Activated B cell treated with CpG ODN at 0.5 μM for 24 hours (primary cell): Measurements from ENCODE around the gene CCDC146. TPM values are rescaled to one million over a fixed set of nuclear protein-coding genes. Genes with fewer than 3 reads are reported as not detected.

ENCODE experiments used
- ATAC-seq: fragments of 200-7000 bp; cut with Tn5 transposase; one replicate; pipeline ENCODE4 v1.10.0; 2021; ENCODE audit warnings: low read depth, mild to moderate bottlenecking, moderate library complexity
- CTCF ChIA-PET: fragments of 350-600 bp; sonication (Branson Sonifier 250); formaldehyde crosslinking; loops from one replicate; lab custom pipeline; 2021; ENCODE audit warnings: antibody characterized with exemption; lab: Charles Lee
- POLR2A ChIA-PET: fragments of 350-600 bp; sonication (Branson Sonifier 250); formaldehyde crosslinking; loops from one replicate; lab custom pipeline; 2021; ENCODE audit warnings: antibody characterized with exemption; lab: Charles Lee
- DNase-seq: peaks from one replicate; pipeline ENCODE4 v3.0.0; 2022
- H3K27ac Mint-ChIP-seq: one replicate; pipeline ENCODE4 v1.8.0; 2020; ENCODE audit warnings: mixed read lengths
- H3K27me3 Mint-ChIP-seq: one replicate; pipeline ENCODE4 v1.8.0; 2021; ENCODE audit warnings: mixed read lengths
- H3K36me3 Mint-ChIP-seq: one replicate; pipeline ENCODE4 v1.8.0; 2021; ENCODE audit warnings: low read depth, mixed read lengths
- H3K4me1 Mint-ChIP-seq: one replicate; pipeline ENCODE4 v1.8.0; 2021; ENCODE audit warnings: mixed read lengths
- H3K4me3 Mint-ChIP-seq: one replicate; pipeline ENCODE4 v1.8.0; 2020; ENCODE audit warnings: mild to moderate bottlenecking, mixed read lengths
- H3K9me3 Mint-ChIP-seq: one replicate; pipeline ENCODE4 v1.8.0; 2020; ENCODE audit warnings: mixed read lengths
- intact Hi-C: fragments of 100-400 bp; cut with micrococcal nuclease; formaldehyde crosslinking; loops from one replicate; pipeline ENCODE4 v1.15.1; 2024
- total RNA-seq: library from RNA; stranded (reverse); gene quantifications from 2 replicates; pipeline ENCODE4 v1.2.3, GENCODE V29; 2022
- TF ChIP-seq, protein P1 (sequence below): fragments of 200-600 bp; IDR thresholded peaks from one replicate; pipeline ENCODE4 v1.8.0; 2022; ENCODE audit warnings: antibody characterized with exemption, mild to moderate bottlenecking

The CCDC146 gene
- total RNA-seq, 1 donor from 2014 or later, result 3.5 TPM

DNA sequence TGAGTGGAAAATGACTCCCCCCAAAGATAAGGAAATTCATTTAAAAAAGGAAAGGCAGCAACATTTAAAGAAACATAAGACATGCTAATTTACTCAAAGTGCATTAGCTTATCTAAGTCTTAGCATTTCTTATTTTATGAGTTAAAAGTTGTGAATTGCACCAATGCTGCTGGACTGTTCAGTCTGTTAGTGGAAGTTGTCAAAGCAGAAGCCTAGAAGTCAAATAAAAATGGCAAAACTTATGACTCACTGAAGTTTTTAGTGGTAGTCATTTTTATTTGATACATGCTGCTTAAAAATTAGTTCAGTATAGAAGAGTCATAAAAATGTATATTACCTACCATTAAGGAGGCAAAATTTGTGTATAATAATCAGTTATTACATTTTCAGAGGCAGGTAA is 168.0 kb downstream of the CCDC146 start:
- CTCF ChIA-PET, result no interaction called here

DNA sequence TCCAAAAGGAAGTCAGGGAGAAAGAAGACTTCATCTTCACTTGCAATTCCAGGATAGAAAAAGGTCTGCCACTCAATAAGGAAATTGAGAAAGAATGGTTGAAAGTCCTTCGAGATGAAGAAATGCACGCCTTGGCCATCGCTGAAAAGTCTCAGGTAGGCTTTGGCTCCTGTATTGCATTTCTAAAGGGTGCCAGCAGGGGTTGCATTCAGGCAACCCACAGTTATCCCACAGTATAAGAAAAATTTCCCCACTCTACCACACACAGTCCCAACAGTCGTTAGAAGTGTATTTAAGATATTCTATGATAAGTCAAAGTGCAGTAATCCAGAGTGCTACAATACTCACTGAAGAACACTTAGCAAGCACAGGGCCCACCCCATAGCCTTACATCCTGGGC is 170.6 kb downstream of the CCDC146 start:
- peaks cover 11% of the 10 kb centered on the region for H3K9me3 Mint-ChIP-seq
- ChIA-PET CTCF (no interaction called here), POLR2A (no interaction called here)
- DNase-seq (no peak), ATAC-seq (no peak)
- no peak overlapping the region for H3K4me3 Mint-ChIP-seq
- intact Hi-C loops, result no loop called here
- no peaks in the 10 kb centered on the region for H3K27me3 Mint-ChIP-seq
- H3K36me3 Mint-ChIP-seq, result peaks cover 7% of the 10 kb centered on the region
- no peak overlapping the region for H3K27ac Mint-ChIP-seq
- H3K4me1 Mint-ChIP-seq, result peaks cover 16% of the 10 kb centered on the region
- TF ChIP-seq, protein P1, sequence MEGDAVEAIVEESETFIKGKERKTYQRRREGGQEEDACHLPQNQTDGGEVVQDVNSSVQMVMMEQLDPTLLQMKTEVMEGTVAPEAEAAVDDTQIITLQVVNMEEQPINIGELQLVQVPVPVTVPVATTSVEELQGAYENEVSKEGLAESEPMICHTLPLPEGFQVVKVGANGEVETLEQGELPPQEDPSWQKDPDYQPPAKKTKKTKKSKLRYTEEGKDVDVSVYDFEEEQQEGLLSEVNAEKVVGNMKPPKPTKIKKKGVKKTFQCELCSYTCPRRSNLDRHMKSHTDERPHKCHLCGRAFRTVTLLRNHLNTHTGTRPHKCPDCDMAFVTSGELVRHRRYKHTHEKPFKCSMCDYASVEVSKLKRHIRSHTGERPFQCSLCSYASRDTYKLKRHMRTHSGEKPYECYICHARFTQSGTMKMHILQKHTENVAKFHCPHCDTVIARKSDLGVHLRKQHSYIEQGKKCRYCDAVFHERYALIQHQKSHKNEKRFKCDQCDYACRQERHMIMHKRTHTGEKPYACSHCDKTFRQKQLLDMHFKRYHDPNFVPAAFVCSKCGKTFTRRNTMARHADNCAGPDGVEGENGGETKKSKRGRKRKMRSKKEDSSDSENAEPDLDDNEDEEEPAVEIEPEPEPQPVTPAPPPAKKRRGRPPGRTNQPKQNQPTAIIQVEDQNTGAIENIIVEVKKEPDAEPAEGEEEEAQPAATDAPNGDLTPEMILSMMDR, result no peak

More for the DNA sequence above, 168.0 kb downstream of the CCDC146 start:
- POLR2A ChIA-PET, result no interaction called here
- H3K27ac Mint-ChIP-seq, result no peak overlapping the region
- peaks cover 2% of the 10 kb centered on the region for H3K36me3 Mint-ChIP-seq
- no peaks in the 10 kb centered on the region for H3K27me3 Mint-ChIP-seq
- peaks cover 19% of the 10 kb centered on the region for H3K4me1 Mint-ChIP-seq
- no peak overlapping the region for H3K4me3 Mint-ChIP-seq
- no peak for ATAC-seq
- DNase-seq, result no peak
- TF ChIP-seq, protein P1, result no peak
- intact Hi-C loops, result no loop called here
- H3K9me3 Mint-ChIP-seq, result peaks cover 4% of the 10 kb centered on the region

DNA sequence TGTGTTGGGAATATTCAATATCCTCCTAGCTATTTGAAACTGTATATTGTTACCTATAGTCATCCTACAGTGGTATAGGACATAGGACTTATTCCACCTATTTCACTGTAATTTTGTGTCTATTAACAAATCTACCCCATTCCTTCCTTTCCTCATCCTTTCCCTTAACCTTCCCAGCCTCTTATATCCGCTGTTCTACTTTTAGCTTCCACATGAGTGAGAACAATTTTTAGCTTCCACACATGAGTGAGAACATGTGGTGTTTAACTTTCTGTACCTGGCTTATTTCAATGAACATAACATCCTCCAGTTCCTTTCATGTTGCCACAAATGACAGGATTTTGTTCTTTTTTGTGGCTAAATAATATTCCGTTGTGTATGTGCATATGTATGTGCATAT is 173.1 kb downstream of the CCDC146 start:
- H3K27ac Mint-ChIP-seq, result no peak overlapping the region
- no peaks in the 10 kb centered on the region for H3K4me1 Mint-ChIP-seq
- no peaks in the 10 kb centered on the region for H3K27me3 Mint-ChIP-seq
- TF ChIP-seq, protein P1, result no peak
- peaks cover 20% of the 10 kb centered on the region for H3K9me3 Mint-ChIP-seq
- peaks cover 13% of the 10 kb centered on the region for H3K36me3 Mint-ChIP-seq
- no peak overlapping the region for H3K4me3 Mint-ChIP-seq
- DNase-seq, result no peak
- CTCF ChIA-PET, result interaction anchor here (1.2 kb wide), 1 partner anchor 981 kb away, joined by 3 read pairs; no protein-coding TSS in a partner anchor
- no peak for ATAC-seq
- intact Hi-C loops, result no loop called here
- POLR2A ChIA-PET, result no interaction called here

DNA sequence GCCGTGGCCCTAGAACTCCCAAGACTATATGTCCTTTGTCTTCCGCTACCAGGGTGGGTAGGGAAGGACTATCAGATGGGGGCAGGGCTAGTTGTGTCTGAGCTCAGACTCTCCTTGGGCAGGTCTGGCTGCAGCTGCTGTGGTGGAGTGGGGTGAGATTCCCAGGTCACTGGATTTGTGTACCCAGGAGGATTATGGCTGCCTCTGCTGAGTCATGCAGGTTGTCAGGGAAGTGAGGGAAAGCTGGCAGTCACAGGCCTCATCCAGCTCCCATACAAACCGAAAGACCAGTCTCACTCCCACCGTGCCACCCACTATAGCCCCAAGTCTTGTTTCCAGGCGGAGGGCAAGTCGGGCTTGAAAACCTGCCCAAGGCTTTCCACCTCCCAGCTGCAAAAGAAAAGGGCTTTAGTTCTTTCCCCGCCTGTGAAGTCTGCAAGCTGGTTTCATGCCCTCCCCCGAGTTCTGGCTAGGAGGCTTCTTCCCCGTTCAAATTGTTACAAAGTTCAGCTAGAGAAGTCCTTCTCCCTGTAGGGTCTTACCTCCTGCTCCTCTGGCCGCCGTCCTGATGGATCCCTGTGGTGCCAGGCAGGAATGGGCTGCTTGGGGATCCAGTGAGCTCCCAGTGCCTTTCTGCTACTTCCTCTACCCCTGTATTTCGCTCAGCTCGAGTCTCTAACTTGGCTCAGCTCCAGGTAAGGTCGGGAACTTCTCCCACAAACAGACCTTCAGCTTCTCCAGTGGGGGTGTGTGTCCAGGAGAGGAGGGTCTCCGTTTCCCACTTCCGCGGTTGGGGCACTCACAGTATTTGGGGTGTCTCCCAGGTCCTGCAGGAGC is 184.0 kb downstream of the CCDC146 start:
- H3K4me1 Mint-ChIP-seq, result no peaks in the 10 kb centered on the region
- ATAC-seq (no peak), DNase-seq (no peak)
- ChIA-PET CTCF (no interaction called here), POLR2A (no interaction called here)
- H3K4me3 Mint-ChIP-seq, result no peak overlapping the region
- no peaks in the 10 kb centered on the region for H3K27me3 Mint-ChIP-seq
- TF ChIP-seq, protein P1, result no peak
- no peak overlapping the region for H3K27ac Mint-ChIP-seq
- peaks cover 52% of the 10 kb centered on the region for H3K36me3 Mint-ChIP-seq
- intact Hi-C loops, result no loop called here
- H3K9me3 Mint-ChIP-seq, result peaks cover 17% of the 10 kb centered on the region

GRCh38 chr7:77308792-77309191 is 186.4 kb downstream of the CCDC146 start:
- peaks cover 61% of the 10 kb centered on the region for H3K36me3 Mint-ChIP-seq
- intact Hi-C loops, result no loop called here
- no peaks in the 10 kb centered on the region for H3K27me3 Mint-ChIP-seq

More at GRCh38 chr7:77308792-77309191, 186.4 kb downstream of the CCDC146 start:
- ATAC-seq, result no peak
- Mint-ChIP-seq H3K9me3 (peaks cover 5% of the 10 kb centered on the region), H3K4me1 (no peaks in the 10 kb centered on the region), H3K4me3 (no peak overlapping the region), H3K27ac (no peak overlapping the region)
- POLR2A ChIA-PET, result no interaction called here
- no peak for DNase-seq
- CTCF ChIA-PET, result no interaction called here
- TF ChIP-seq, protein P1, result no peak
